Stimulated activated CD8-positive, alpha-beta memory T cell treated with anti-CD3 and anti-CD28 coated beads, Interleukin-15, amount 100 ng/mL, for 24 hours (primary cell): ENCODE data around the gene CTSD.

ENCODE experiments used
- DNase-seq: peaks from one replicate; pipeline ENCODE4 v3.0.0-alpha.2; 2020; ENCODE audit warnings: low read depth

CTSD gene

GRCh38 chr11:1729692-1730011 lies 34.1 kb downstream of the CTSD start:
- no peak for DNase-seq

- no peak for DNase-seq
Measured at GRCh38 chr11:1728931-1729691, 34.6 kb downstream of the CTSD start.

- DNase-seq, result no peak
Measured at GRCh38 chr11:1728301-1728700, 35.4 kb downstream of the CTSD start.

GRCh38 chr11:1727861-1728260 lies 35.9 kb downstream of the CTSD start:
- no peak for DNase-seq

GRCh38 chr11:1727096-1727690 lies 36.5 kb downstream of the CTSD start:
- DNase-seq, result no peak

- no peak for DNase-seq
Measured at GRCh38 chr11:1719781-1720180, 43.9 kb downstream of the CTSD start.

- no peak for DNase-seq
Measured at GRCh38 chr11:1718326-1718725, 45.4 kb downstream of the CTSD start.

- no peak for DNase-seq
Measured at GRCh38 chr11:1717745-1718144, 46.0 kb downstream of the CTSD start.

- no peak for DNase-seq
Measured at GRCh38 chr11:1714908-1715885, 48.5 kb downstream of the CTSD start.

- DNase-seq, result no peak
Measured at GRCh38 chr11:1708716-1709115, 55.0 kb downstream of the CTSD start.

- no peak for DNase-seq
Measured at GRCh38 chr11:1707751-1708150, 56.0 kb downstream of the CTSD start.

GRCh38 chr11:1706634-1707400 lies 56.9 kb downstream of the CTSD start:
- no peak for DNase-seq

- no peak for DNase-seq
Measured at GRCh38 chr11:1705126-1706052, 58.3 kb downstream of the CTSD start.

GRCh38 chr11:1703146-1703545 lies 60.6 kb downstream of the CTSD start:
- no peak for DNase-seq
